Measurements from ENCODE around the gene GRM8.

The GRM8 gene

GRCh38 chr7:127151379-127151778 lies 101.4 kb downstream of the GRM8 start:
- in situ Hi-C loops (cut with MboI; ENCODE audit: low sequenced_read_pairs), result no loop called here

DNA sequence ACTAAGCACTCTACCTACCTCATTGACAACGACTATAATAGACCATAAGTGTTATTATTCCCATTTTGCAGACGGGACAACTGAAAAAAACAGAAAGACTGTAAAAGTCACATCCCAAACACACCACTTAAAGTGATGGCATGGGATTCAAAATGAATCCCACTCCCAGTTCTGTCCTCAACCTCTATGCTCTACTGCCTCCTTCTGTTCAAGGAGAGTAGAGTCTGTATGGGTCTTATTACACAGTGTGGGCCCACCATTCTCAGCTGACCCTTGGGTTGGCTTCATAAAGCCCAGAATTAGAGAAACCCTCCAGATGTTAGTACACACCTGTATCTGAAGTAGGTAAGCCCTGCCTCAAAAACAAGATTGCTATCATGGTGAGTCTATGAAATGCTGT lies 102.2 kb downstream of the GRM8 start:
- in situ Hi-C loops (cut with MboI; ENCODE audit: low sequenced_read_pairs), result no loop called here

DNA sequence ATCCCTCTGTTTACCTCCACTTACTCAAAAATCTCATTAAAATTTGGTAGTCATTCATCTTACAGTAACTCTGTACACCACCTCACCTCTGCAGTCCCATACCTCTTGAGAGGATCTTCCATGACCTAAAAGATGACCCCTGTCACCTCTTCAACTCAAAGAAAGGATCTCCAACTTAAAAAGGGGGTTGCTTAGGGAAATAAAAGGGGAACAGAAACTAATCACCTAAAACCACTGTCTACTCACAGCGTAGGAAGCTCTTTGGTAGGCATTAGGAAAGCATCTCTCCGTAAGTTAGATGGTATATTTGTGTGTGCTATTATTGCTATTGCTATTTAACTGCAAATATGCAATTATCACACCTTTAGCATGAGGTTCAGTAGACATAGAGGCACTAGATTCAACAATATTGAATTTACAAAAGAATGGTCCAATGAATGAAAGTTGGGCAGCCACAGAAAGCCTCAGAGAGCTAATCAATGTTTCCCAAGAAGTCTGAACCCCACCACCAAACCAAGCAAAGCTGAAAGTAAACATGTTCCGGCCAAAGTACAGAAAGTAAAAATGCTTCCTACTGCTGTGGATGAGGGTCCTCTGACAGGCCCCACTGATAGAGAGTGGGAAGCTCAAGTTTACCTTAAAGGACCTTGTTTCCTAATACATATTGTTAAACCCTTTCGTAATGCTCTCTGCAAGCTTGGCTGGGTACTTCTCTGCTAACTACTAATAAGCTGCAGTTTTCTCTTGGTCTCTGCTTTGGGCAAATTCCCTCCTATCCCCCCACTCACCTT lies 105.8 kb downstream of the GRM8 start:
- in situ Hi-C loops (cut with MboI; ENCODE audit: low sequenced_read_pairs), result no loop called here

- in situ Hi-C loops (cut with MboI; ENCODE audit: low sequenced_read_pairs), result no loop called here
Measured at GRCh38 chr7:127137146-127137545, 115.6 kb downstream of the GRM8 start.

- in situ Hi-C loops (cut with MboI; ENCODE audit: low sequenced_read_pairs), result no loop called here
Measured at GRCh38 chr7:127135871-127136485, 116.8 kb downstream of the GRM8 start.

DNA sequence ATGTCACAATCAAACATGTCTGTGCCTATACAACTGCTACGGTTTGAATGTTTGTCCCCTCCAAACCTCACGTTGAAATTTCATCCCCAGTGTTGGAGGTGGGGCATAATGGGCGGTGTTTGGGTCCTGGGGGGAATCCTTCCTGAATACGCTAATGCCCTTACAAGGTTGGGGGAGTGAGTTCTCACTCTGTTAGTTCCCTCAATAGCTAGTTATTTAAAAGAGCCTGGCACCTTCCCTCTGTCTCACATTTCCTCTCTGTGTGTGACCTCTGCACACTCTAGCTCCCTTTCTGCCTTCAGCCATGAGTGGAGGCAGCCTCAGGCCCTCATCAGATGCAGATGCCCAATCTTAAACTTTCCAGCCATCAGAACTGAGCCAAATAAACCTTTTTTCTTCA lies 129.5 kb downstream of the GRM8 start:
- in situ Hi-C loops (cut with MboI; ENCODE audit: low sequenced_read_pairs), result no loop called here

DNA sequence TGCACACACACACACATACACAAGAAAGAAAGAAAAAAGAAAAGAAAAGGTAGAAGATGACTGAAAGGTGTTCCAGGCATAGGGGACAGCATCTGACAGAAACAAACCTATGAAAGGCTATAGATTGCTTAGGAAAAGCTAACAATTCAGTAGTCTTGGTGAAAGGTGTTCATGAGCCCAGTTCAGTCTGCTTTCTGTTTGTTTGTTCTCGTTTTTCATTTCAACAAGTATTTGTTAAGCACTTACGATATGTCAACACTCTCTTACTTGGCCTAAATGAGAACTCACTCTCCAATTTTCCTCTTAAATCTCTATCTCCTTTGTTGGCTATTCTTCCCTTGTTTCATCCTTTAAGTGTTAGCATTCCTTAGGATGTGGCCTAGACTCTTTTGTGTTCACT lies 133.2 kb downstream of the GRM8 start:
- in situ Hi-C loops (cut with MboI; ENCODE audit: low sequenced_read_pairs), result no loop called here

GRCh38 chr7:127114742-127115265 lies 137.9 kb downstream of the GRM8 start:
- in situ Hi-C loops (cut with MboI; ENCODE audit: low sequenced_read_pairs), result no loop called here

DNA sequence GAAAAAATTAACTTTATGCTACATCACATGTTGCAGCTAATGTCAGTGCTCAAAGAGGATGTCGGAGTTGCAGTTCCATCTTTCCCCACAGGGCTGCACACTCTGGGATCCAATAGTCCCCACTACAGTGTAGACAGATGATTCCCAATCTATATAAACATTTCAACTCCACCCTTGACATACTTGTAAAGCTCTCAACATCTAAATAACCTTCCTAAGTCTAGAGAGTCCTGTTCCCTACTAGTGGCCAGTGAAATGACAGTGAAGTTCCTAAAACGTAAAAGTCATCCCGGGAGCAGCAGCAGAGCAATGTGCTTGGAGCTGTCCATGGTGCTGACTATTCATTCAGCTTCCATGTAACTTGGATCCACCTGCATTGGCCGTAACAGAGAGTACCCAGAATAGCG lies 145.1 kb downstream of the GRM8 start:
- in situ Hi-C loops (cut with MboI; ENCODE audit: low sequenced_read_pairs), result no loop called here

GRCh38 chr7:127093340-127093739 lies 159.4 kb downstream of the GRM8 start:
- in situ Hi-C loops (cut with MboI; ENCODE audit: low sequenced_read_pairs), result no loop called here

DNA sequence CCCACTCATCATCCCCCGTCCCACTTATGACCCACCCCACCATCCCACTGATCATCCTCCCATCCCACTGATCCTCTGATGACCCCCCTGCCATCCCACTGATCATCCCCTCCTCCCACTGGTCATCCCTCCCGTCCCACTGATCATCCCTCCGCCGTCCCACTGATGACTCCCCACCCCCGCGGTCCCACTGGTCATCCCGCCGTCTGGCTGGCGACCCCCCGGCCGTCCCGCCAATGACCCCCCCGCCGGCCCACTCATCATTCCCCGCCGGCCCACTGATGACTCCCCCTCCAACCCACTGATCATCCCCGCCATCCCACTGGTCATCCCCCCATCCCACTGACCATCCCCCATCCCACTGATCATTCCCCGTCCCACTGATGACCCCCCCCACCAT lies 161.1 kb downstream of the GRM8 start:
- in situ Hi-C loops (cut with MboI; ENCODE audit: low sequenced_read_pairs), result no loop called here

DNA sequence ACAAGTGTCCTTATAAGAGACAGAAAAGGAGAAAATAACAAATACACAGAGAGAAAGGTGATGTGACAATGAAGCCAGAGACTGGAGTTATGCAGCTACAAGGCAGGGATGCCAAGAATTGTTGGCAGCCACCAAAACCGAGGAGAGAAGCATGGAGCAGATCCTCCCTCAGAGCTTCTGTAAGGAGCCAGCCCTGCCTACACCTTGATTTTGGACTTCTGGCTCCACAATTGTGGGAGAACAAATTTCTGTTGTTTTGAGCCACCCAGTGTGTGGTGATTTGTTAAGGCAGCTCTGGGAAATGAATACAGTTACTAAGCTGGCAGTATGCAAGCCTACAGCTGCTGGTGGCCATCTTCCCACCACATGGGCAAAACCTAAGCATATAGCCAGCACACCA lies 163.6 kb downstream of the GRM8 start:
- in situ Hi-C loops (cut with MboI; ENCODE audit: low sequenced_read_pairs), result no loop called here

- in situ Hi-C loops (cut with MboI; ENCODE audit: low sequenced_read_pairs), result no loop called here
Measured at GRCh38 chr7:127081539-127081938, 171.2 kb downstream of the GRM8 start.

DNA sequence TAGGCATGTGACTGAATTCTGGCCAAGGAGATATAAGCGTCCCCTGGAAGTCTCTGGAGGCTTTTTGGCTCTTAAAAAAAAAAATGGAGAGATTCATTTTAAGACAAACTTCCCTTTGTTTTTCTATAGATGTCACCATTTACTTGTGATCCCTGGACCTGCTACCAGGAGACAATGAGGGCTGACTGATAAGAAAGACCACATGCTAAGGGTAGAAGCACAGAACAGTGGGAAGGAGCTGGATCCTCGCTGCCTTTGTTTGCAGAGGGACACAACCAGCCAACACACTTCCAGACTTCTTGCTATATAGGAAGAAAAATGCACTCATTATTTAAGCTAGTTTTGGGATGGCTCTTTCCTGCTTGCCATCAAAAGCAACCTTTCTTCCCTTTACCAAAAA lies 172.2 kb downstream of the GRM8 start:
- in situ Hi-C loops (cut with MboI; ENCODE audit: low sequenced_read_pairs), result no loop called here

GRCh38 chr7:127066974-127067373 lies 185.8 kb downstream of the GRM8 start:
- in situ Hi-C loops (cut with MboI; ENCODE audit: low sequenced_read_pairs), result no loop called here

DNA sequence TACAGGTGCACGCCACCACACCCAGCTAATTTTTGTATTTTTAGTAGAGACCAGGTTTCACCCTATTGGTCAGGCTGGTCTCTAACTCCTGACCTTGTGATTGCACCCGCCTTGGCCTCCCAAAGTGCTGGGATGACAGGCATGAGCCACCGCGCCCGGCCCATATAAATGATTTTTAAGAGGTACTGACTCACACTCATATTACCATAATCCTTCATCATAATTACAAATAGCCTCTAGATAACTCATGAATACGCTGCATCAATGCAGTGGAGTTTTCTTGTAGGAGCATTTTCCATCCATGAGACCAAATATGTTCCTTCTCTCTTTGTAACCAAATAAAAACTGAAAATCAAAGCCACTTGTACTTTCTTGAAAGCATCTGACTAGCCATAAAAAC lies 193.3 kb downstream of the GRM8 start:
- in situ Hi-C loops (cut with MboI; ENCODE audit: low sequenced_read_pairs), result no loop called here

DNA sequence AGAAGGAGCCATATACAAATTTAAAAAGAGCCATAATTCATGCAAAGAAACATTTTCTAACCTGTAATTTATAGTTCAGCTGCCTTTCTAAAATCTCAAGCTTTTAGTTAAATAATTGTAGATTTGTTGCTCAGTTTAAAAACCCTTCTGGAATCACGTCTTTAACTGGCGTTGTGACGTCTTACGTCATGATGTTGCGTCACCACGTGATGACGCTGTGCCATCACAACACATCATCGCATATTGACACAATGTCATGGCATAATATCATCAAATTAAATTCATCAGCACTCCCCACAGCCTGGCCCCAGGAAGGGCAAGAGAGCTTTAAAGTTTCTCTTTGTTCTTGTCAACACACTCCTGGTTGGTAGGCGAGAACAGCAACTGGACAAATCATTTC lies 194.8 kb downstream of the GRM8 start:
- in situ Hi-C loops (cut with MboI; ENCODE audit: low sequenced_read_pairs), result no loop called here

- in situ Hi-C loops (cut with MboI; ENCODE audit: low sequenced_read_pairs), result no loop called here
Measured at GRCh38 chr7:127056202-127056601, 196.5 kb downstream of the GRM8 start.

- in situ Hi-C loops (cut with MboI; ENCODE audit: low sequenced_read_pairs), result no loop called here
Measured at GRCh38 chr7:127047521-127047920, 205.2 kb downstream of the GRM8 start.

- in situ Hi-C loops (cut with MboI; ENCODE audit: low sequenced_read_pairs), result no loop called here
Measured at GRCh38 chr7:127041689-127042452, 210.9 kb downstream of the GRM8 start.

DNA sequence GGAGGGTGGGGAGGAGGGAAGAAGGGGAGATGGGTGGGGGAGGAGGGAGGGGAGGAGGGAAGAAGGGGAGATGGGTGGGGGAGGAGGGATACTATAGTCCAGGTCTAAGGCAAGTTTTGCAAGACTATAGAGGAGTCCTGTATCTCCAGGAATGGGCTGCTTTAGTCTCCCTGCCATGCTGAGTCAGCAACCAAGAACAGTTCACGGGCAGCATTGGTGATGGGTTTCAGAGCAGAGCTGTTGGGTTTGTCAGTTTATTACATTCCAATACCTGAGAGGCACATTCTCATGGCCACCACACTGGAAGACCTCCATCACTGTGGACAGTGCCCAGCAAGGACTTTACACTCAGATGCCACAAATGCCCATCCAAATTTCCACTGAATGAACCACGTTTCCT lies 212.7 kb downstream of the GRM8 start:
- in situ Hi-C loops (cut with MboI; ENCODE audit: low sequenced_read_pairs), result no loop called here

DNA sequence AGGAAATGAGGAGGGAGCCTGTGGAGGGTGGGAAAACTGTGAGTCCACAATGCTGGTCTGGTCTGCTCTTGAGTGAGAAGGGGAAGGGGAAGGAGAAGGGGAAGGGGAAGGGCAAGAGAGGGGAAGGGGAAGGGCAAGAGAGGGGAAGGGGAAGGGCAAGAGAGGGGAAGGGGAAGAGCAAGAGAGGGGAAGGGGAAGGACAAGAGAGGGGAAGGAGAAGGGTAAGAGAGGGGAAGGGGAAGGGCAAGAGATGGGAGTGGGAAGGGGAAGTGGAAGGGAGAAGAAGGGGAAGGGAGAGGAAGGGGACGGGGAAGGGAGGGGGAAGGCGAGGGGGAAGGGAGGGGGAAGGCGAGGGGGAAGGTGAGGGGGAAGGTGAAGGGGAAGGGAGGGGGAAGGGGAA lies 213.2 kb downstream of the GRM8 start:
- in situ Hi-C loops (cut with MboI; ENCODE audit: low sequenced_read_pairs), result no loop called here

Data from HL-60/S4 treated with retinoic acid at 250 ng/mL for 4 days and 3 days (cell line).